HepG2 (cell line): ENCODE measurements around the gene ZFAND2B. TPM values are rescaled to one million over a fixed set of nuclear protein-coding genes. Genes with fewer than 3 reads are reported as not detected.

ENCODE experiments used
- CCDC6 ChIP-seq: sonication (generic); formaldehyde crosslinking; IDR thresholded peaks from 2 replicates; pipeline ENCODE4 v1.8.1; 2022; ENCODE audit warnings: mild to moderate bottlenecking, missing genetic modification reagents, moderate library complexity
- FOXP1 ChIP-seq, 2 experiments: fragments of 450-650 bp in 1 of 2; IDR thresholded peaks; 2 replicates each; pipeline ENCODE4 v1.6.1; 2017 to 2018; ENCODE audit warnings: antibody characterized with exemption in 1 of 2
- GPBP1L1 ChIP-seq: sonication (generic); formaldehyde crosslinking; IDR thresholded peaks from 2 replicates; pipeline ENCODE4 v1.5.0; 2020; ENCODE audit warnings: mild to moderate bottlenecking, missing genetic modification reagents
- HDAC6 ChIP-seq: fragments of 200-600 bp; sonication (generic); IDR thresholded peaks from 2 replicates; pipeline ENCODE4 v1.7.0; 2017; ENCODE audit warnings: mild to moderate bottlenecking, antibody characterized with exemption, low read length, low read depth
- LBX2 ChIP-seq: sonication (generic); formaldehyde crosslinking; IDR thresholded peaks from 2 replicates; pipeline ENCODE4 v1.5.0; 2020; ENCODE audit warnings: missing genetic modification reagents, mild to moderate bottlenecking, borderline replicate concordance
- SP1 ChIP-seq, 2 experiments: fragments of 450-650 bp in 1 of 2; sonication (generic) in 1 of 2; formaldehyde crosslinking in 1 of 2; IDR thresholded peaks; 2 replicates each; pipeline versions ENCODE4 v1.4.0 to v1.6.1; 2016 to 2020; ENCODE audit warnings: missing genetic modification reagents in 1 of 2
- SPEN ChIP-seq: sonication (generic); formaldehyde crosslinking; IDR thresholded peaks from 2 replicates; pipeline ENCODE4 v1.5.1; 2020; ENCODE audit warnings: low read depth, mild to moderate bottlenecking, missing genetic modification reagents
- THAP8 ChIP-seq: sonication (generic); formaldehyde crosslinking; IDR thresholded peaks from 2 replicates; pipeline ENCODE4 v1.5.1; 2020; ENCODE audit warnings: missing genetic modification reagents, mild to moderate bottlenecking, borderline replicate concordance
- THYN1 ChIP-seq: sonication (generic); formaldehyde crosslinking; IDR thresholded peaks from 2 replicates; pipeline ENCODE4 v1.8.1; 2023; ENCODE audit warnings: low read depth, mild to moderate bottlenecking, moderate library complexity, missing genetic modification reagents, borderline replicate concordance
- TOPORS ChIP-seq: sonication (generic); formaldehyde crosslinking; IDR thresholded peaks from 2 replicates; pipeline ENCODE4 v1.8.0; 2023; ENCODE audit warnings: mild to moderate bottlenecking, missing genetic modification reagents
- ZHX2 ChIP-seq, 2 experiments: sonication (generic) in 1 of 2; formaldehyde crosslinking in 1 of 2; IDR thresholded peaks; 2 replicates each; pipeline versions ENCODE4 v1.6.1 to v1.9.0; 2014 to 2022; ENCODE audit warnings: antibody characterized with exemption in 1 of 2, borderline replicate concordance in 1 of 2, inconsistent platforms in 1 of 2, low read depth in 1 of 2, missing genetic modification reagents in 1 of 2
- ZMAT3 ChIP-seq: sonication (generic); formaldehyde crosslinking; conservative IDR thresholded peaks from 2 replicates; pipeline ENCODE4 v1.7.0; 2021; ENCODE audit warnings: missing genetic modification reagents
- ZNF121 ChIP-seq: sonication (generic); formaldehyde crosslinking; IDR thresholded peaks from 2 replicates; pipeline ENCODE4 v1.5.0; 2020; ENCODE audit warnings: mild to moderate bottlenecking, missing genetic modification reagents
- ZNF253 ChIP-seq: sonication (generic); formaldehyde crosslinking; IDR thresholded peaks from 2 replicates; pipeline ENCODE4 v1.8.0; 2022; ENCODE audit warnings: mild to moderate bottlenecking, missing genetic modification reagents, borderline replicate concordance
- ZNF264 ChIP-seq: sonication (generic); formaldehyde crosslinking; IDR thresholded peaks from 2 replicates; pipeline ENCODE4 v1.4.0; 2020; ENCODE audit warnings: missing genetic modification reagents
- ZNF292 ChIP-seq: sonication (generic); formaldehyde crosslinking; IDR thresholded peaks from 2 replicates; pipeline ENCODE4 v1.8.1; 2022; ENCODE audit warnings: mild to moderate bottlenecking, low read depth, missing genetic modification reagents, borderline replicate concordance
- ZNF512B ChIP-seq: sonication (generic); formaldehyde crosslinking; IDR thresholded peaks from 2 replicates; pipeline ENCODE4 v1.5.1; 2020; ENCODE audit warnings: missing genetic modification reagents, mild to moderate bottlenecking, borderline replicate concordance
- polyA plus RNA-seq, 8 experiments: library from polyadenylated mRNA; depleted of rRNA in 3 of 8; stranded (reverse) in 7 of 8; unstranded in 1 of 8; fragments of >200 nt; fragmentation: Illumina TruSeq in 4 of 8; extraction: Trizol in 4 of 8; gene quantifications; 2 replicates each; pipeline versions ENCODE4 v1.2.1 to v1.2.3, GENCODE V29; 2011 to 2016; ENCODE audit warnings: low read depth in 4 of 8, missing spikeins in 1 of 8, mixed read lengths in 1 of 8; ENCODE audit not compliant: insufficient read depth in 1 of 8
- total RNA-seq, 5 experiments: library from RNA; depleted of rRNA; stranded (reverse); fragments of >200 nt; fragmentation: Illumina TruSeq; extraction: Trizol; gene quantifications; 2 replicates each; pipeline ENCODE4 v1.2.3, GENCODE V29; 2016; ENCODE audit warnings: low read depth in 1 of 5

ZFAND2B gene
- total and polyA plus RNA-seq, 2 of the 13 experiments (the other 11 are each of a cell fraction or from before 2014, with no cell fraction given), result 53.3 to 115 TPM

GRCh38 chr2:219230059-219230540 lies 23.5 kb downstream of the ZFAND2B start (continued):
- no peak for TF ChIP-seq SPEN (CRISPR knock-in tag)
- TF ChIP-seq THYN1 (CRISPR knock-in tag), result no peak
- TF ChIP-seq GPBP1L1, result no peak
- 0 out of 2 replicates have a peak, but pooled peaks have one; percentile 31 for TF ChIP-seq ZNF264 (CRISPR knock-in tag)
- TF ChIP-seq ZNF253, result 0 out of 2 replicates have a peak, but pooled peaks have one; percentile 9
- no peak for TF ChIP-seq ZNF121 (CRISPR knock-in tag)
- TF ChIP-seq ZNF292 (CRISPR knock-in tag), result 0 out of 2 replicates have a peak, but pooled peaks have one; percentile 25
- TF ChIP-seq SP1 (IDR thresholded peaks at IDR 0.05), result no peak
- TF ChIP-seq SP1 (CRISPR knock-in tag; IDR thresholded peaks at IDR 0.05), result no peak; the same call in 1 of the 2 replicates
- TF ChIP-seq LBX2 (CRISPR knock-in tag), result no peak
- TF ChIP-seq ZNF512B (CRISPR knock-in tag), result 0 out of 2 replicates have a peak, but pooled peaks have one; percentile 64
- no peak for TF ChIP-seq ZHX2 (IDR thresholded peaks at IDR 0.05; ENCODE audit: low read depth)
- no peak for TF ChIP-seq ZHX2 (CRISPR knock-in tag; IDR thresholded peaks at IDR 0.05; ENCODE audit: borderline replicate concordance)
- TF ChIP-seq CCDC6 (CRISPR knock-in tag), result peak; percentile 59
- no peak for TF ChIP-seq THAP8
- TF ChIP-seq HDAC6, result no peak
- no peak for TF ChIP-seq FOXP1 (IDR thresholded peaks at IDR 0.05)
- TF ChIP-seq FOXP1 (CRISPR knock-in tag; IDR thresholded peaks at IDR 0.05), result no peak
- no peak for TF ChIP-seq ZMAT3
- TF ChIP-seq TOPORS (CRISPR knock-in tag), result no peak
